B cell (primary cell): Measurements from ENCODE around the gene FHIP1A. TPM values are rescaled to one million over a fixed set of nuclear protein-coding genes. Genes with fewer than 3 reads are reported as not detected.

Experiments used
- ATAC-seq: fragments of 200-7000 bp; cut with Tn5 transposase; one replicate; pipeline ENCODE4 v1.10.0; 2021; ENCODE audit warnings: low read depth, mild to moderate bottlenecking, moderate number of reproducible peaks, moderate library complexity
- CTCF ChIA-PET: fragments of 350-600 bp; sonication (Branson Sonifier 250); formaldehyde crosslinking; loops from one replicate; lab custom pipeline; 2021; ENCODE audit warnings: antibody characterized with exemption, inconsistent platforms; lab: Charles Lee
- POLR2A ChIA-PET: fragments of 350-600 bp; sonication (Branson Sonifier 250); formaldehyde crosslinking; loops from one replicate; lab custom pipeline; 2021; ENCODE audit warnings: antibody characterized with exemption; lab: Charles Lee
- DNase-seq: peaks from one replicate; pipeline ENCODE4 v3.0.0; 2013
- H2AFZ ChIP-seq: 2 replicates; pipeline ENCODE4 v1.6.1; 2012; ENCODE audit warnings: mild to moderate bottlenecking, low read depth, low read length; ENCODE audit not compliant: insufficient read depth, poor library complexity, severe bottlenecking
- H3K27ac ChIP-seq, 2 donors: 1 replicate in 1 of 2; 2 replicates in 1 of 2; pipeline ENCODE4 v1.5.1; 2012 to 2013; ENCODE audit warnings: low read length in 2 of 2, mild to moderate bottlenecking in 2 of 2, moderate library complexity in 1 of 2
- H3K27me3 ChIP-seq, 4 experiments: fragments of 200-600 bp in 1 of 4; sonication (generic) in 1 of 4; replicated peaks in 1 of 4; 1 replicate in 2 of 4; 2 replicates in 2 of 4; pipeline versions ENCODE4 v1.6.1 to v1.7.0; 2013 to 2016; ENCODE audit warnings: low read length in 3 of 4, mild to moderate bottlenecking in 2 of 4, mixed read lengths in 1 of 4, moderate library complexity in 1 of 4; ENCODE audit not compliant: insufficient read depth in 4 of 4, control insufficient read depth in 3 of 4; ENCODE audit errors: control extremely low read depth in 1 of 4
- H3K36me3 ChIP-seq, 2 experiments: replicated peaks in 1 of 2; 1 replicate in 1 of 2; 2 replicates in 1 of 2; pipeline versions ENCODE4 v1.6.1 to v1.7.1; 2013; ENCODE audit warnings: low read length in 1 of 2; ENCODE audit not compliant: insufficient read depth in 2 of 2, control insufficient read depth in 1 of 2; ENCODE audit errors: control extremely low read depth in 1 of 2, extremely low read depth in 1 of 2
- H3K4me1 ChIP-seq, 2 donors: fragments of 200-600 bp in 1 of 2; sonication (generic) in 1 of 2; 1 replicate in 1 of 2; 2 replicates in 1 of 2; pipeline versions ENCODE4 v1.5.1 to v1.6.1; 2013 to 2017; ENCODE audit warnings: low read length in 2 of 2; ENCODE audit not compliant: control insufficient read depth in 2 of 2, insufficient read depth in 2 of 2
- H3K4me2 ChIP-seq: replicated peaks from 2 replicates; pipeline ENCODE3; 2012; ENCODE audit warnings: mild to moderate bottlenecking, low read depth, low read length; ENCODE audit not compliant: poor library complexity, severe bottlenecking
- H3K4me3 ChIP-seq, 5 experiments: fragments of 200-600 bp in 1 of 5; sonication (generic) in 1 of 5; 1 replicate in 3 of 5; 2 replicates in 2 of 5; pipeline versions ENCODE4 v1.5.1 to v1.7.0; 2011 to 2016; ENCODE audit warnings: low read length in 4 of 5, mild to moderate bottlenecking in 4 of 5, low read depth in 2 of 5, control low read depth in 1 of 5, moderate library complexity in 1 of 5; ENCODE audit not compliant: insufficient read depth in 1 of 5; ENCODE audit errors: control extremely low read depth in 1 of 5, extremely low read depth in 1 of 5
- H3K79me2 ChIP-seq: fragments of 200-600 bp; sonication (generic); one replicate; pipeline ENCODE4 v1.6.0; 2016; ENCODE audit warnings: low read length; ENCODE audit not compliant: control insufficient read depth, insufficient read depth
- H3K9ac ChIP-seq: fragments of 200-600 bp; sonication (generic); 2 replicates; pipeline ENCODE4 v1.6.1; 2017; ENCODE audit warnings: mild to moderate bottlenecking, low read length, moderate library complexity
- H3K9me3 ChIP-seq, 3 donors: one replicate each; pipeline versions ENCODE4 v1.6.1 to v1.7.1; 2013; ENCODE audit warnings: low read length in 2 of 3; ENCODE audit not compliant: control insufficient read depth in 2 of 3, insufficient read depth in 1 of 3; ENCODE audit errors: control extremely low read depth in 1 of 3
- H4K20me1 ChIP-seq: 2 replicates; pipeline ENCODE4 v1.6.0; 2012; ENCODE audit warnings: mild to moderate bottlenecking, low read length; ENCODE audit not compliant: insufficient read depth, control insufficient read depth, poor library complexity, severe bottlenecking
- H3K27ac Mint-ChIP-seq: one replicate; pipeline ENCODE4 v1.8.0; 2021; ENCODE audit warnings: mixed read lengths
- H3K27me3 Mint-ChIP-seq: one replicate; pipeline ENCODE4 v1.8.0; 2021; ENCODE audit warnings: mixed read lengths
- H3K4me1 Mint-ChIP-seq: one replicate; pipeline ENCODE4 v1.8.0; 2021; ENCODE audit warnings: mixed read lengths
- H3K4me3 Mint-ChIP-seq: one replicate; pipeline ENCODE4 v1.8.0; 2021; ENCODE audit warnings: mixed read lengths
- H3K9me3 Mint-ChIP-seq: one replicate; pipeline ENCODE4 v1.8.0; 2022; ENCODE audit warnings: mixed read lengths; ENCODE audit not compliant: insufficient read depth
- EZH2 ChIP-seq: IDR thresholded peaks from 2 replicates; pipeline ENCODE4 v1.6.1; 2012; ENCODE audit warnings: borderline replicate concordance, low read depth, mild to moderate bottlenecking, moderate library complexity, low read length; ENCODE audit not compliant: insufficient read depth, poor library complexity, severe bottlenecking
- WGBS: methylation state at CpG from one replicate; pipeline ENCODE4 v1.1.5; 2013; ENCODE audit warnings: missing lambda C conversion rate; ENCODE audit not compliant: insufficient coverage; 5-methylcytosine and 5-hydroxymethylcytosine counted together
- intact Hi-C: fragments of 100-400 bp; cut with micrococcal nuclease; formaldehyde crosslinking; loops from one replicate; pipeline ENCODE4 v1.10.0; 2022
- polyA plus RNA-seq: library from polyadenylated mRNA; depleted of rRNA; stranded (reverse); fragments of >200 nt; gene quantifications from 2 replicates; pipeline ENCODE4 v1.2.3, GENCODE V29; 2012
- total RNA-seq, 2 donors: library from RNA; stranded (reverse); fragments of 120-200 nt in 1 of 2; gene quantifications; 1 replicate in 1 of 2; 2 replicates in 1 of 2; pipeline versions ENCODE4 v1.2.3 to v1.2.4, GENCODE V29; 2013 to 2022
- TF ChIP-seq, protein P1 (sequence below): fragments of 200-600 bp; IDR thresholded peaks from one replicate; pipeline ENCODE4 v1.8.0; 2022; ENCODE audit warnings: antibody characterized with exemption, mild to moderate bottlenecking

FHIP1A gene
- total and polyA plus RNA-seq, 2 donors (not counting 1 experiment from before 2014, with no cell fraction given) = 0.03 to 0.76 TPM

GRCh38 chr4:151446208-151446607 is 37.2 kb downstream of the FHIP1A start:
- Histone ChIP-seq H3K4me1 (no peaks in the 10 kb centered on the region), H3K79me2 (no peaks in the 10 kb centered on the region), H2AFZ (no peak overlapping the region), H3K4me2 (no peak overlapping the region), H4K20me1 (no peaks in the 10 kb centered on the region), H3K36me3 (no peaks in the 10 kb centered on the region), H3K4me3 (no peak overlapping the region), H3K9ac (no peak overlapping the region), H3K27me3 (no peaks in the 10 kb centered on the region), H3K27ac (no peak overlapping the region), H3K9me3 (no peaks in the 10 kb centered on the region)
- ChIA-PET CTCF (no interaction called here), POLR2A (no interaction called here)
- no CpG with 5 or more reads among the region's 2 CpGs for WGBS
- DNase-seq = no peak
- H3K4me1 Mint-ChIP-seq = no peaks in the 10 kb centered on the region
- no peak for ATAC-seq
- H3K4me3 Mint-ChIP-seq = no peak overlapping the region
- no peak for TF ChIP-seq EZH2
- TF ChIP-seq, protein P1, sequence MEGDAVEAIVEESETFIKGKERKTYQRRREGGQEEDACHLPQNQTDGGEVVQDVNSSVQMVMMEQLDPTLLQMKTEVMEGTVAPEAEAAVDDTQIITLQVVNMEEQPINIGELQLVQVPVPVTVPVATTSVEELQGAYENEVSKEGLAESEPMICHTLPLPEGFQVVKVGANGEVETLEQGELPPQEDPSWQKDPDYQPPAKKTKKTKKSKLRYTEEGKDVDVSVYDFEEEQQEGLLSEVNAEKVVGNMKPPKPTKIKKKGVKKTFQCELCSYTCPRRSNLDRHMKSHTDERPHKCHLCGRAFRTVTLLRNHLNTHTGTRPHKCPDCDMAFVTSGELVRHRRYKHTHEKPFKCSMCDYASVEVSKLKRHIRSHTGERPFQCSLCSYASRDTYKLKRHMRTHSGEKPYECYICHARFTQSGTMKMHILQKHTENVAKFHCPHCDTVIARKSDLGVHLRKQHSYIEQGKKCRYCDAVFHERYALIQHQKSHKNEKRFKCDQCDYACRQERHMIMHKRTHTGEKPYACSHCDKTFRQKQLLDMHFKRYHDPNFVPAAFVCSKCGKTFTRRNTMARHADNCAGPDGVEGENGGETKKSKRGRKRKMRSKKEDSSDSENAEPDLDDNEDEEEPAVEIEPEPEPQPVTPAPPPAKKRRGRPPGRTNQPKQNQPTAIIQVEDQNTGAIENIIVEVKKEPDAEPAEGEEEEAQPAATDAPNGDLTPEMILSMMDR = no peak
- no peak overlapping the region for H3K27ac Mint-ChIP-seq
- no peaks in the 10 kb centered on the region for H3K9me3 Mint-ChIP-seq
- intact Hi-C loops = no loop called here
- peaks cover 12% of the 10 kb centered on the region for H3K27me3 Mint-ChIP-seq

- Histone ChIP-seq H3K4me2 (no peak overlapping the region), H2AFZ (no peak overlapping the region), H3K27ac (no peak overlapping the region), H3K79me2 (no peaks in the 10 kb centered on the region), H4K20me1 (no peaks in the 10 kb centered on the region), H3K4me3 (no peak overlapping the region), H3K9me3 (no peaks in the 10 kb centered on the region), H3K36me3 (no peaks in the 10 kb centered on the region), H3K27me3 (no peaks in the 10 kb centered on the region), H3K4me1 (no peaks in the 10 kb centered on the region), H3K9ac (no peak overlapping the region)
- H3K27me3 Mint-ChIP-seq = peaks cover 2% of the 10 kb centered on the region
- H3K4me1 Mint-ChIP-seq = no peaks in the 10 kb centered on the region
- no peak overlapping the region for H3K4me3 Mint-ChIP-seq
- H3K9me3 Mint-ChIP-seq = no peaks in the 10 kb centered on the region
- no peak overlapping the region for H3K27ac Mint-ChIP-seq
- intact Hi-C loops = no loop called here
- ChIA-PET CTCF (no interaction called here), POLR2A (no interaction called here)
- TF ChIP-seq, protein P1 = no peak
- no peak for TF ChIP-seq EZH2
- DNase-seq (no peak), ATAC-seq (no peak)
- no CpG with 5 or more reads among the region's 5 CpGs for WGBS
Observed at GRCh38 chr4:151454513-151454912, 45.5 kb downstream of the FHIP1A start.
